A549 (cell line): ENCODE measurements around the gene NR4A1. TPM values are rescaled to one million over a fixed set of nuclear protein-coding genes. Genes with fewer than 3 reads are reported as not detected.

Experiments used
- ATAC-seq, 2 experiments: fragments of 200-7000 bp in 1 of 2; fragments of >200 bp in 1 of 2; cut with Nextera tagmentation in 1 of 2; cut with Tn5 transposase in 1 of 2; 3 replicates each; pipeline versions ENCODE4 v1.8.0 to v1.9.1; 2018 to 2020; ENCODE audit warnings: mild to moderate bottlenecking in 1 of 2, moderate library complexity in 1 of 2
- CTCF ChIA-PET: fragments of 300-600 bp; sonication (Branson Sonifier 250); formaldehyde crosslinking; extraction: SDS; loops from one replicate; lab custom pipeline; 2021; ENCODE audit warnings: antibody characterized with exemption, inconsistent platforms; lab: Yijun Ruan, JAX
- POLR2A ChIA-PET: fragments of 350-600 bp; formaldehyde crosslinking; extraction: SDS; loops from one replicate; lab custom pipeline; 2021; ENCODE audit warnings: antibody characterized with exemption, inconsistent platforms; lab: Yijun Ruan, JAX
- DNase-seq, 2 experiments: peaks; one replicate each; pipeline versions ENCODE4 v3.0.0 to v3.0.0-alpha.2; 2011 to 2016; ENCODE audit warnings: low read depth in 1 of 2, low spot score in 1 of 2
- FAIRE-seq: peaks from 2 replicates; lab custom pipeline; 2011; peaks lifted over from hg19 to GRCh38; lab: Jason Lieb, UNC
- H3K27ac ChIP-seq, 2 experiments: fragments of >200 bp; sonication (Bioruptor Twin); formaldehyde crosslinking; 3 replicates each; pipeline ENCODE4 v1.5.1; 2016 to 2017
- H3K4me1 ChIP-seq: fragments of >200 bp; sonication (Bioruptor Twin); formaldehyde crosslinking; 3 replicates; pipeline ENCODE4 v1.6.1; 2016
- H3K4me2 ChIP-seq: fragments of >200 bp; sonication (Bioruptor Twin); formaldehyde crosslinking; 3 replicates; pipeline ENCODE4 v1.6.1; 2016
- H3K4me3 ChIP-seq: fragments of >200 bp; sonication (Bioruptor Twin); formaldehyde crosslinking; 3 replicates; pipeline ENCODE4 v1.5.1; 2016
- H3K9me3 ChIP-seq: fragments of >200 bp; sonication (Bioruptor Twin); formaldehyde crosslinking; 3 replicates; pipeline ENCODE4 v1.6.1; 2016
- CBX2 ChIP-seq: fragments of 200-600 bp; sonication (generic); IDR thresholded peaks from 2 replicates; pipeline ENCODE4 v1.6.1; 2016; ENCODE audit warnings: low read depth, mild to moderate bottlenecking, borderline replicate concordance
- CTCF ChIP-seq: fragments of >200 bp; sonication (Bioruptor Twin); formaldehyde crosslinking; IDR thresholded peaks from 3 replicates; pipeline ENCODE4 v1.5.1; 2016
- ESRRA ChIP-seq: fragments of 150-350 bp; IDR thresholded peaks from 2 replicates; pipeline ENCODE4 v1.6.1; 2014; ENCODE audit warnings: mild to moderate bottlenecking, low read length, borderline replicate concordance
- FOSB ChIP-seq: fragments of 250-450 bp; sonication (Bioruptor Pico); IDR thresholded peaks from 2 replicates; pipeline ENCODE4 v1.5.0; 2020; ENCODE audit warnings: mild to moderate bottlenecking, moderate library complexity
- HMGXB4 ChIP-seq: fragments of 250-450 bp; sonication (Bioruptor Pico); IDR thresholded peaks from 2 replicates; pipeline ENCODE4 v1.5.0; 2021; ENCODE audit warnings: mild to moderate bottlenecking, moderate library complexity, borderline replicate concordance
- KDM1A ChIP-seq: fragments of 200-600 bp; sonication (generic); IDR thresholded peaks from 2 replicates; pipeline ENCODE4 v1.6.1; 2016; ENCODE audit warnings: low read depth, mild to moderate bottlenecking
- KDM5A ChIP-seq: fragments of 200-600 bp; sonication (generic); IDR thresholded peaks from 2 replicates; pipeline ENCODE4 v1.6.1; 2016; ENCODE audit warnings: antibody characterized with exemption, mild to moderate bottlenecking
- MAZ ChIP-seq: fragments of 150-350 bp; IDR thresholded peaks from 2 replicates; pipeline ENCODE4 v1.6.1; 2014; ENCODE audit warnings: antibody characterized with exemption, low read depth, low read length, borderline replicate concordance
- MYC ChIP-seq: IDR thresholded peaks from 2 replicates; pipeline ENCODE4 v1.6.1; 2012; ENCODE audit warnings: mild to moderate bottlenecking, inconsistent platforms, low read length, improper control_type of control experiment, borderline replicate concordance
- NFE2L2 ChIP-seq: fragments of 150-350 bp; conservative IDR thresholded peaks from 2 replicates; pipeline ENCODE4 v1.6.1; 2014; ENCODE audit warnings: low read length
- NPAS2 ChIP-seq: fragments of 250-450 bp; sonication (Bioruptor Pico); IDR thresholded peaks from 2 replicates; pipeline ENCODE4 v1.8.0; 2022; ENCODE audit warnings: mild to moderate bottlenecking, moderate library complexity, borderline replicate concordance
- PHF8 ChIP-seq: fragments of 200-600 bp; sonication (generic); IDR thresholded peaks from 2 replicates; pipeline ENCODE4 v1.6.1; 2016; ENCODE audit warnings: low read depth, mild to moderate bottlenecking, antibody characterized with exemption, moderate library complexity, borderline replicate concordance
- RAD21 ChIP-seq, 2 experiments: fragments of >200 bp in 1 of 2; sonication (Bioruptor Twin) in 1 of 2; formaldehyde crosslinking in 1 of 2; IDR thresholded peaks in 1 of 2; conservative IDR thresholded peaks in 1 of 2; 2 replicates in 1 of 2; 3 replicates in 1 of 2; pipeline ENCODE4 v1.6.1; 2012 to 2018; ENCODE audit warnings: inconsistent platforms in 1 of 2
- RARB ChIP-seq: fragments of 250-450 bp; sonication (Bioruptor Pico); IDR thresholded peaks from 2 replicates; pipeline ENCODE4 v1.8.0; 2021; ENCODE audit warnings: mild to moderate bottlenecking, moderate library complexity
- RCOR1 ChIP-seq: fragments of 150-350 bp; IDR thresholded peaks from 2 replicates; pipeline ENCODE4 v1.6.1; 2014; ENCODE audit warnings: antibody characterized with exemption, low read length, low read depth
- RFX5 ChIP-seq: fragments of 450-650 bp; IDR thresholded peaks from 2 replicates; pipeline ENCODE4 v1.7.1; 2014; ENCODE audit warnings: antibody characterized with exemption, mild to moderate bottlenecking, moderate library complexity
- SMC3 ChIP-seq: fragments of >200 bp; sonication (Bioruptor Twin); formaldehyde crosslinking; IDR thresholded peaks from 3 replicates; pipeline ENCODE4 v1.6.1; 2018; ENCODE audit warnings: inconsistent platforms
- ZFP36 ChIP-seq: fragments of 450-650 bp; IDR thresholded peaks from 2 replicates; pipeline ENCODE4 v1.6.1; 2014; ENCODE audit warnings: borderline replicate concordance; ENCODE audit not compliant: partially characterized antibody
- ZNF302 ChIP-seq: fragments of 250-450 bp; sonication (Bioruptor Pico); IDR thresholded peaks from 2 replicates; pipeline ENCODE4 v1.9.0; 2021; ENCODE audit warnings: inconsistent platforms, mild to moderate bottlenecking, moderate library complexity
- ZSCAN20 ChIP-seq: fragments of 250-450 bp; sonication (Bioruptor Pico); IDR thresholded peaks from 2 replicates; pipeline ENCODE4 v1.8.0; 2022; ENCODE audit warnings: mild to moderate bottlenecking, moderate library complexity
- WGBS: methylation state at CpG from one replicate; pipeline ENCODE4 v1.1.6; 2017; ENCODE audit errors: missing lambda C conversion rate; 5-methylcytosine and 5-hydroxymethylcytosine counted together
- polyA plus RNA-seq, 4 experiments: library from polyadenylated mRNA; depleted of rRNA in 3 of 4; stranded (reverse); fragments of >200 nt; fragmentation: RNase III in 1 of 4; extraction: RNeasy Plus Mini Kit Qiagen cat#74134 plus additional on column Dnase treatment in 1 of 4; gene quantifications; 2 replicates in 3 of 4; 3 replicates in 1 of 4; pipeline ENCODE4 v1.2.3, GENCODE V29; 2011 to 2017
- TF ChIP-seq, protein P1 (sequence below): fragments of >200 bp; sonication (Bioruptor Twin); formaldehyde crosslinking; IDR thresholded peaks from 2 replicates; pipeline ENCODE4 v1.6.1; 2016

NR4A1 gene
- polyA plus RNA-seq, 2 of the 4 experiments (the other 2 are of a cell fraction), result 39.6 to 89.6 TPM

GRCh38 chr12:52086944-52087835 is 35.9 kb downstream of the NR4A1 start:
- ChIA-PET POLR2A (no interaction called here), CTCF (interaction anchor here (0.7 to 42.5 kb wide), 8 partner anchors 17 to 798 kb away, joined by 3 to 1730 read pairs (median 25); partner anchors contain the start of genes ATG101 and SMIM41)

GRCh38 chr12:52087961-52088820 is 36.9 kb downstream of the NR4A1 start:
- Histone ChIP-seq H3K4me2 (no peak overlapping the region), H3K4me3 (no peak overlapping the region), H3K27ac (no peak overlapping the region), H3K9me3 (no peaks in the 10 kb centered on the region), H3K4me1 (peaks cover 2% of the 10 kb centered on the region; the same call in 1 of the 3 replicates)
- POLR2A ChIA-PET, result no interaction called here
- ATAC-seq (no peak), FAIRE-seq (no peak), DNase-seq (no peak)
- 38% methylated on average over 20 of the region's 20 CpGs for WGBS
- CTCF ChIA-PET, result interaction anchor here (0.7 to 42.5 kb wide), 7 partner anchors 18 to 797 kb away, joined by 3 to 1730 read pairs (median 8); partner anchors contain the start of genes ATG101 and SMIM41
- TF ChIP-seq FOSB (CRISPR knock-in tag) (no peak), RCOR1 (no peak), RARB (CRISPR knock-in tag) (no peak), KDM5A (no peak), NPAS2 (CRISPR knock-in tag) (no peak)
- TF ChIP-seq, all 56 proteins: peak for 0

More at GRCh38 chr12:52086944-52087835, 35.9 kb downstream of the NR4A1 start:
- 52% methylated on average over 20 of the region's 22 CpGs for WGBS
- no peak for DNase-seq
- no peak overlapping the region for H3K4me2 ChIP-seq
- no peak for ATAC-seq
- H3K9me3 ChIP-seq, result no peaks in the 10 kb centered on the region
- TF ChIP-seq RAD21 (conservative IDR thresholded peaks at IDR 0.05 in 1 of 2, IDR thresholded peaks at IDR 0.05 in 1 of 2) (no peak), ZSCAN20 (no peak), HMGXB4 (CRISPR knock-in tag) (no peak), PHF8 (no peak), KDM5A (no peak), ZFP36 (no peak), NPAS2 (CRISPR knock-in tag) (no peak), CTCF (no peak), ESRRA (no peak), SMC3 (no peak)
- H3K4me1 ChIP-seq, result peaks cover 2% of the 10 kb centered on the region; the same call in 1 of the 3 replicates
- no peak overlapping the region for H3K27ac ChIP-seq
- FAIRE-seq, result no peak
- no peak overlapping the region for H3K4me3 ChIP-seq

GRCh38 chr12:52089491-52089890 is 38.2 kb downstream of the NR4A1 start:
- WGBS, result 65% methylated on average over 11 of the region's 11 CpGs

More at GRCh38 chr12:52089491-52089890, 38.2 kb downstream of the NR4A1 start:
- DNase-seq (no peak), FAIRE-seq (no peak)
- H3K4me2 ChIP-seq, result no peak overlapping the region
- TF ChIP-seq RCOR1, result no peak
- no peak for TF ChIP-seq NFE2L2
- no peak for TF ChIP-seq KDM1A
- TF ChIP-seq ZNF302, result no peak
- no peak for TF ChIP-seq MYC
- no peak for TF ChIP-seq MAZ
- no peak for TF ChIP-seq CBX2
- no peak for TF ChIP-seq RFX5
- TF ChIP-seq, protein P1, sequence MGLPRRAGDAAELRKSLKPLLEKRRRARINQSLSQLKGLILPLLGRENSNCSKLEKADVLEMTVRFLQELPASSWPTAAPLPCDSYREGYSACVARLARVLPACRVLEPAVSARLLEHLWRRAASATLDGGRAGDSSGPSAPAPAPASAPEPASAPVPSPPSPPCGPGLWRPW, result no peak
- TF ChIP-seq, all 56 proteins: peak for 0
- ChIA-PET POLR2A (no interaction called here), CTCF (interaction anchor here (2.5 to 42.5 kb wide), 5 partner anchors 20 to 795 kb away, joined by 6 to 1730 read pairs (median 94); partner anchors contain the start of genes ATG101 and SMIM41)
- ATAC-seq, result no peak
- H3K27ac ChIP-seq, result no peak overlapping the region
- no peak overlapping the region for H3K4me3 ChIP-seq
- no peaks in the 10 kb centered on the region for H3K4me1 ChIP-seq
- H3K9me3 ChIP-seq, result no peaks in the 10 kb centered on the region; the same call in 2 of the 3 replicates
